Skeletal muscle tissue (tissue), 4 donors: Measurements from ENCODE around the gene PRCC. TPM values are rescaled to one million over a fixed set of nuclear protein-coding genes. Genes with fewer than 3 reads are reported as not detected.
"Not testable (repeated sequence)": the region's sequence is repeated elsewhere in the genome, so short reads cannot be mapped to it uniquely, and the experiment has no call there.

Experiments
- H3K27ac ChIP-seq: one replicate; pipeline ENCODE4 v1.7.0; 2013; ENCODE audit warnings: mild to moderate bottlenecking, low read depth, low read length, inconsistent platforms
- H3K27me3 ChIP-seq, 3 donors: one replicate each; pipeline ENCODE4 v1.7.0; 2013; ENCODE audit warnings: low read length in 3 of 3; ENCODE audit not compliant: control insufficient read depth in 3 of 3, insufficient read depth in 3 of 3
- H3K36me3 ChIP-seq, 3 donors: one replicate each; pipeline ENCODE4 v1.7.0; 2013; ENCODE audit warnings: low read length in 3 of 3; ENCODE audit not compliant: control insufficient read depth in 3 of 3, insufficient read depth in 3 of 3
- H3K4me1 ChIP-seq, 3 donors: one replicate each; pipeline ENCODE4 v1.7.0; 2013; ENCODE audit warnings: low read length in 3 of 3, mild to moderate bottlenecking in 3 of 3; ENCODE audit not compliant: control insufficient read depth in 3 of 3, insufficient read depth in 3 of 3
- H3K4me3 ChIP-seq, 3 donors: one replicate each; pipeline ENCODE4 v1.7.0; 2013; ENCODE audit warnings: low read length in 3 of 3
- H3K9ac ChIP-seq, 3 donors: one replicate each; pipeline ENCODE4 v1.7.0; 2013; ENCODE audit warnings: low read length in 3 of 3, mild to moderate bottlenecking in 3 of 3, moderate library complexity in 2 of 3, low read depth in 1 of 3
- H3K9me3 ChIP-seq, 3 donors: one replicate each; pipeline ENCODE4 v1.7.0; 2013; ENCODE audit warnings: low read length in 3 of 3; ENCODE audit not compliant: control insufficient read depth in 3 of 3
- total RNA-seq: library from RNA; depleted of rRNA; stranded (reverse); fragments of >200 nt; gene quantifications from one replicate; pipeline ENCODE4 v1.2.3, GENCODE V29; 2014
- donor health status: Osteomylitis.

Gene PRCC
- total RNA-seq, 1 donor from 2014 or later = 9.9 TPM

- Histone ChIP-seq H3K9me3 (no peaks in the 10 kb centered on the region), H3K9ac (peak overlapping the region in 2 of 3 donors; percentile 1 to 54), H3K4me3 (no peak overlapping the region), H3K27ac (peak overlapping the region; percentile 10), H3K36me3 (no peaks in the 10 kb centered on the region), H3K4me1 (peaks cover 4 to 17% (median 13%) of the 10 kb centered on the region in 3 donors), H3K27me3 (no peaks in the 10 kb centered on the region)
Measured at GRCh38 chr1:156760092-156760795, 7.1 kb upstream of the PRCC start.

GRCh38 chr1:156760796-156761104 is 6.6 kb upstream of the PRCC start:
- H3K9ac ChIP-seq = peak overlapping the region in 1 of 3 donors; percentile 54
- H3K4me3 ChIP-seq = no peak overlapping the region
- peaks cover 5 to 15% (median 13%) of the 10 kb centered on the region in 3 donors for H3K4me1 ChIP-seq
- no peaks in the 10 kb centered on the region for H3K36me3 ChIP-seq
- H3K27me3 ChIP-seq = no peaks in the 10 kb centered on the region
- H3K27ac ChIP-seq = peak overlapping the region; percentile 10
- no peaks in the 10 kb centered on the region for H3K9me3 ChIP-seq

GRCh38 chr1:156765136-156765535 is 2.2 kb upstream of the PRCC start:
- H3K4me1 ChIP-seq = peaks cover 27 to 41% (median 30%) of the 10 kb centered on the region in 3 donors
- not testable (repeated sequence) for H3K27me3 ChIP-seq, H3K36me3 ChIP-seq, H3K27ac ChIP-seq, H3K9ac ChIP-seq, H3K4me3 ChIP-seq, H3K9me3 ChIP-seq

GRCh38 chr1:156765666-156766065 is 1.7 kb upstream of the PRCC start:
- peak overlapping the region; percentile 85 to 96 (median 89) for H3K9ac ChIP-seq
- no peak overlapping the region for H3K27ac ChIP-seq

GRCh38 chr1:156766298-156767100 is 836 bp upstream of the PRCC start:
- Histone ChIP-seq H3K9ac (peak overlapping the region; percentile 85 to 96 (median 89)), H3K27me3 (no peaks in the 10 kb centered on the region), H3K27ac (peak overlapping the region; percentile 97), H3K36me3 (peaks cover 0 to 14% (median 0%) of the 10 kb centered on the region in 3 donors), H3K9me3 (no peaks in the 10 kb centered on the region), H3K4me3 (peak overlapping the region; percentile 87 to 98 (median 91)), H3K4me1 (peaks cover 30 to 45% (median 35%) of the 10 kb centered on the region in 3 donors)

More at GRCh38 chr1:156765666-156766065, 1.7 kb upstream of the PRCC start:
- H3K27me3 ChIP-seq = no peaks in the 10 kb centered on the region
- H3K4me1 ChIP-seq = peaks cover 26 to 41% (median 28%) of the 10 kb centered on the region in 3 donors
- H3K9me3 ChIP-seq = no peaks in the 10 kb centered on the region
- H3K36me3 ChIP-seq = peaks cover 0 to 6% (median 0%) of the 10 kb centered on the region in 3 donors
- peak overlapping the region; percentile 87 to 98 (median 91) for H3K4me3 ChIP-seq

- Histone ChIP-seq H3K27ac (peak overlapping the region; percentile 97), H3K27me3 (no peaks in the 10 kb centered on the region), H3K4me3 (peak overlapping the region; percentile 86 to 94 (median 88)), H3K9me3 (no peaks in the 10 kb centered on the region), H3K36me3 (peaks cover 0 to 14% (median 0%) of the 10 kb centered on the region in 3 donors), H3K9ac (peak overlapping the region; percentile 98 to 99 (median 99)), H3K4me1 (peaks cover 30 to 53% (median 41%) of the 10 kb centered on the region in 3 donors)
Measured at GRCh38 chr1:156767879-156768604, 707 bp downstream of the PRCC start.

DNA sequence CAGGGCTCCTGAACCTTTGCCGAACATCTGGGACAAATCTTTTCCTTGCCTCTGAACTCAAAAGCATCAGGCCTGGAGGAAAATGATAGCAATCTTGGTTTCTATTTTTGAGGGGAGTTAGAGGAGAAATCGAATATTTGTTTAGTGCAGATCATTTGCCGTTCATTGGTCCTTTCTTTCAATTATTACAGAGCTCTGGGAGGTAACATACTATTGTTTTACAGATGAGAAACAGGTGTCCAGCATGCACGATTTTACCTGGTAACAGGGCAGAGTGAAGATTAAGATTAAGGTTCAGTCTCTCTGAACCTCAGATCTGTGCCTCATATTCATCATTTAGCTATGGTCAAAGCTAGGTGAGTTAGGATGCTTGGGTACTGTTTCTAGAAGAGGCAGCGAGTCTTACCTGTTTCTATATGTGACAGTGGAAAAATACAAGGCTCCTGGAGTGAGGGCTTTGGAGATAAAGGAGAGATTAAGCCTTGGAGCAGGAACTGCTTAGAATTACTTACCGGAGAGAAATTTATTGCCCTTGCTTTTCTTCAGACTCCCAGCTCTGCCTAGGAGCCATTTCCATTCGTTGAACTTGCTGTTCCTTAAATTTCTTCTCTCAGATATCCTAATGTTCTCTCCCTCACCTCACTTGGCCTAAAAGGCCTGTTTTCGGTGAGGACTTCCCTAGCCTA is 1.4 kb downstream of the PRCC start:
- Histone ChIP-seq H3K27ac (peak overlapping the region; percentile 97), H3K9ac (peak overlapping the region; percentile 98 to 99 (median 99)), H3K36me3 (peaks cover 0 to 14% (median 0%) of the 10 kb centered on the region in 3 donors), H3K4me3 (peak overlapping the region; percentile 86 to 94 (median 88)), H3K27me3 (no peaks in the 10 kb centered on the region), H3K4me1 (peaks cover 35 to 60% (median 46%) of the 10 kb centered on the region in 3 donors), H3K9me3 (no peaks in the 10 kb centered on the region)

- Histone ChIP-seq H3K4me1 (peaks cover 32 to 55% (median 42%) of the 10 kb centered on the region in 3 donors), H3K36me3 (peaks cover 0 to 14% (median 0%) of the 10 kb centered on the region in 3 donors), H3K9ac (peak overlapping the region in 2 of 3 donors; percentile 37 to 38), H3K4me3 (no peak overlapping the region), H3K9me3 (no peaks in the 10 kb centered on the region), H3K27ac (no peak overlapping the region), H3K27me3 (no peaks in the 10 kb centered on the region)
Measured at GRCh38 chr1:156772222-156772621, 4.9 kb downstream of the PRCC start.

GRCh38 chr1:156772728-156773497 is 5.6 kb downstream of the PRCC start:
- no peaks in the 10 kb centered on the region for H3K9me3 ChIP-seq
- H3K27ac ChIP-seq = peak overlapping the region; percentile 25
- H3K27me3 ChIP-seq = no peaks in the 10 kb centered on the region
- H3K36me3 ChIP-seq = peaks cover 0 to 14% (median 0%) of the 10 kb centered on the region in 3 donors
- H3K4me3 ChIP-seq = no peak overlapping the region
- H3K4me1 ChIP-seq = peaks cover 32 to 56% (median 46%) of the 10 kb centered on the region in 3 donors
- peak overlapping the region in 2 of 3 donors; percentile 37 to 38 for H3K9ac ChIP-seq
